Measurements from ENCODE around the gene RXRG. TPM values are rescaled to one million over a fixed set of nuclear protein-coding genes. Genes with fewer than 3 reads are reported as not detected.

Gene RXRG
- total and polyA plus RNA-seq, 2 donors (not counting 3 experiments of a cell fraction or from before 2014, with no cell fraction given) = not detected

GRCh38 chr1:165387961-165388360 lies 57.0 kb downstream of the RXRG start:
- DNase-seq (ENCODE audit: low read depth, low spot score) (no peak), FAIRE-seq (no peak)
- ChIA-PET CTCF (interaction anchor here (1.3 to 3.2 kb wide), 3 partner anchors 10 to 205 kb away, joined by 6 to 22 read pairs (median 16); no protein-coding TSS in a partner anchor), POLR2A (no interaction called here)
- no peaks in the 10 kb centered on the region for H3K79me2 ChIP-seq (ENCODE audit: control insufficient read depth, insufficient read depth, low read length)
- H3K9me3 ChIP-seq (replicated peaks; ENCODE audit: control insufficient read depth, insufficient read depth, low read length) = no peaks in the 10 kb centered on the region
- H3K27me3 ChIP-seq (ENCODE audit: control insufficient read depth in 2 of 2, insufficient read depth in 2 of 2, low read length in 2 of 2) = peaks cover 25 to 46% of the 10 kb centered on the region in 2 experiments
- H3K4me1 ChIP-seq (ENCODE audit: control insufficient read depth, extremely low read depth, insufficient read depth, low read length) = peaks cover under 1% of the 10 kb centered on the region
- TF ChIP-seq POLR2AphosphoS5 (IDR thresholded peaks at IDR 0.05; ENCODE audit: insufficient read depth, low read depth, low read length) (no peak), GATA2 (IDR thresholded peaks at IDR 0.05; ENCODE audit: insufficient read depth, insufficient read length, low read depth, low read length) (no peak), MAX (IDR thresholded peaks at IDR 0.05; ENCODE audit: insufficient read depth, insufficient read length) (no peak), CTCF (IDR thresholded peaks at IDR 0.05; ENCODE audit: extremely low read depth in 1 of 2, insufficient read depth in 1 of 2, low read depth in 1 of 2, low read length in 2 of 2) (no peak)
- intact Hi-C loops (cut with micrococcal nuclease) (no loop called here), dilution Hi-C loops (cut with MboI; ENCODE audit: extremely low pct_ligation_motif_present, low sequenced_read_pairs) (no loop called here)
- H3K4me3 ChIP-seq (replicated peaks in 1 of 3; ENCODE audit: insufficient read depth in 1 of 3, low read depth in 1 of 3, low read length in 3 of 3) = no peak overlapping the region
- no TSS peak for BruUV-seq (replicated peaks)
- no peaks in the 10 kb centered on the region for H3K36me3 ChIP-seq (ENCODE audit: control insufficient read depth in 2 of 2, extremely low read depth in 1 of 2, insufficient read depth in 2 of 2, low read length in 2 of 2)
- H4K20me1 ChIP-seq (replicated peaks; ENCODE audit: control insufficient read depth, extremely low read depth, insufficient read depth, low read length) = no peaks in the 10 kb centered on the region
- H3K27ac ChIP-seq (ENCODE audit: insufficient read depth, low read depth, low read length) = no peak overlapping the region
- H3K4me2 ChIP-seq (ENCODE audit: insufficient read depth, low read length) = no peak overlapping the region
- no peak overlapping the region for H3K9ac ChIP-seq (replicated peaks; ENCODE audit: extremely low read depth, insufficient read depth, low read length)
- H2AFZ ChIP-seq (ENCODE audit: low read depth, low read length) = no peak overlapping the region
- no peaks in the 10 kb centered on the region for H3K9me1 ChIP-seq (replicated peaks; ENCODE audit: control insufficient read depth, extremely low read depth, insufficient read depth, low read length)

- dilution Hi-C loops (cut with MboI; ENCODE audit: extremely low pct_ligation_motif_present, low sequenced_read_pairs) (no loop called here), intact Hi-C loops (cut with micrococcal nuclease) (no loop called here)
- POLR2A ChIA-PET = no interaction called here
- H3K36me3 ChIP-seq (ENCODE audit: control insufficient read depth in 2 of 2, extremely low read depth in 1 of 2, insufficient read depth in 2 of 2, low read length in 2 of 2) = no peaks in the 10 kb centered on the region
- H3K4me3 ChIP-seq (replicated peaks in 1 of 3; ENCODE audit: insufficient read depth in 1 of 3, low read depth in 1 of 3, low read length in 3 of 3) = no peak overlapping the region
- no peaks in the 10 kb centered on the region for H3K9me1 ChIP-seq (replicated peaks; ENCODE audit: control insufficient read depth, extremely low read depth, insufficient read depth, low read length)
- no TSS peak for BruUV-seq (replicated peaks)
- H3K4me2 ChIP-seq (ENCODE audit: insufficient read depth, low read length) = no peak overlapping the region
- peaks cover 27 to 43% of the 10 kb centered on the region in 2 experiments for H3K27me3 ChIP-seq (ENCODE audit: control insufficient read depth in 2 of 2, insufficient read depth in 2 of 2, low read length in 2 of 2)
- H3K4me1 ChIP-seq (ENCODE audit: control insufficient read depth, extremely low read depth, insufficient read depth, low read length) = no peaks in the 10 kb centered on the region
- TF ChIP-seq GATA2 (IDR thresholded peaks at IDR 0.05; ENCODE audit: insufficient read depth, insufficient read length, low read depth, low read length) = no peak
- TF ChIP-seq FOS (IDR thresholded peaks at IDR 0.05; ENCODE audit: borderline replicate concordance, insufficient read depth, low read length) = no peak
- TF ChIP-seq JUN (IDR thresholded peaks at IDR 0.05; ENCODE audit: borderline replicate concordance, insufficient read depth, insufficient read length, low read depth) = no peak
- no peak for TF ChIP-seq CTCF (IDR thresholded peaks at IDR 0.05; ENCODE audit: extremely low read depth in 1 of 2, insufficient read depth in 1 of 2, low read depth in 1 of 2, low read length in 2 of 2)
- TF ChIP-seq EZH2 (IDR thresholded peaks at IDR 0.05; ENCODE audit: borderline replicate concordance, low read depth, low read length, severe bottlenecking) = no peak
- no peak for FAIRE-seq
- no peak overlapping the region for H3K9ac ChIP-seq (replicated peaks; ENCODE audit: extremely low read depth, insufficient read depth, low read length)
- no peaks in the 10 kb centered on the region for H3K9me3 ChIP-seq (replicated peaks; ENCODE audit: control insufficient read depth, insufficient read depth, low read length)
- CTCF ChIA-PET = interaction anchor here (1.3 to 3.2 kb wide), 3 partner anchors 11 to 205 kb away, joined by 6 to 22 read pairs (median 16); no protein-coding TSS in a partner anchor
- H2AFZ ChIP-seq (ENCODE audit: low read depth, low read length) = no peak overlapping the region
- H3K79me2 ChIP-seq (ENCODE audit: control insufficient read depth, insufficient read depth, low read length) = no peaks in the 10 kb centered on the region
- no peak for DNase-seq (ENCODE audit: low read depth, low spot score)
- H4K20me1 ChIP-seq (replicated peaks; ENCODE audit: control insufficient read depth, extremely low read depth, insufficient read depth, low read length) = no peaks in the 10 kb centered on the region
- no peak overlapping the region for H3K27ac ChIP-seq (ENCODE audit: insufficient read depth, low read depth, low read length)
These were observed 57.4 kb downstream of the RXRG start for GRCh38 chr1:165387505-165387904.

All from endothelial cell of umbilical vein (primary cell).